Lower lobe of right lung (tissue), 2 donors: Measurements from ENCODE around the gene AATK. TPM values are rescaled to one million over a fixed set of nuclear protein-coding genes. Genes with fewer than 3 reads are reported as not detected.

ENCODE experiments used
- ATAC-seq, 2 donors: fragments of 200-7000 bp; cut with Tn5 transposase; one replicate each; pipeline ENCODE4 v1.9.1; 2020 to 2022; ENCODE audit warnings: mild to moderate bottlenecking in 2 of 2, moderate library complexity in 2 of 2
- DNase-seq: peaks from one replicate; pipeline ENCODE4 v3.0.0-alpha.2; 2020
- H3K27ac ChIP-seq: fragments of 200-600 bp; one replicate; pipeline ENCODE4 v1.8.0; 2022
- H3K27me3 ChIP-seq: fragments of 200-600 bp; one replicate; pipeline ENCODE4 v1.8.0; 2022; ENCODE audit warnings: low read depth
- H3K36me3 ChIP-seq: fragments of 200-600 bp; one replicate; pipeline ENCODE4 v1.8.0; 2022; ENCODE audit warnings: mild to moderate bottlenecking
- H3K4me1 ChIP-seq: fragments of 200-600 bp; one replicate; pipeline ENCODE4 v1.8.0; 2022
- H3K4me3 ChIP-seq: fragments of 200-600 bp; one replicate; pipeline ENCODE4 v1.8.0; 2022; ENCODE audit warnings: mild to moderate bottlenecking
- H3K9me3 ChIP-seq: fragments of 200-600 bp; one replicate; pipeline ENCODE4 v1.8.0; 2022
- intact Hi-C: fragments of 100-400 bp; cut with DNase I; formaldehyde crosslinking; loops from one replicate; pipeline ENCODE4 v1.11.0; 2022
- total RNA-seq: library from RNA; stranded (reverse); fragmentation: NEBNext Ultra II Directional; extraction: Animal tissue kit (Norgen Biotek cat#: 25700); gene quantifications from one replicate; pipeline ENCODE4 v1.2.1, GENCODE V29; 2021
- TF ChIP-seq, protein P1 (sequence below): fragments of 200-600 bp; IDR thresholded peaks from one replicate; pipeline ENCODE4 v1.8.0; 2022; ENCODE audit warnings: antibody characterized with exemption, mild to moderate bottlenecking
- donor health status: DM: no; HTN: yes; CAD: no; lungs with severe emphysema.

Gene AATK
- total RNA-seq, 1 donor from 2014 or later = 64.0 TPM

DNA sequence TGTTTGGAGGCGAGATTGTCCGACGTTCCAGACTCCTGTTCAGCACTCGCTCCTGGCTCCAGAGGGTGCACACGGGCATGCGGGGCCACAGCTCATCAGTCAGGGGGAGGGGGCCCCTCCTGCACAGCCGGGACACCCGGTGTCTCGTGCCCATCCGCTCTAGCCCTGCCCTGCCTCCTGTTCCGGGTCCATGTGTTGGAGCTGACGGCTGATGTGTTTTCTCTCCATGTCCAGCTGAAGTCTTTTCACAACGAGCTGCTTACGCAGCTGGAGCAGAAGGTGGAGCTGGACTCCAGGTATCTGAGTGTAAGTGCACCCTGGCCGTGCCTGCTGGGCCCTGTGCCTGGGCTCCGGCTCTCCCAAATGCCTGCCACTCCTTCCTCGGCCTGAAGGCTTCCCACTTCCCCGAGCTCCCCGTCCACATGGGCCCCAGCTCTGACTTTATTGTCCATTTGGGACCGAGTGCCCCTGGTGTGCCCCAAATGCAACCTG, 80.6 kb downstream of the AATK start:
- no peak for ATAC-seq
- H3K9me3 ChIP-seq = no peaks in the 10 kb centered on the region
- H3K36me3 ChIP-seq = peaks cover 42% of the 10 kb centered on the region
- DNase-seq = no peak
- H3K27me3 ChIP-seq = no peaks in the 10 kb centered on the region
- H3K4me3 ChIP-seq = no peak overlapping the region
- peaks cover 65% of the 10 kb centered on the region for H3K4me1 ChIP-seq
- intact Hi-C loops = no loop called here
- H3K27ac ChIP-seq = peak overlapping the region; percentile 87
- TF ChIP-seq, protein P1, sequence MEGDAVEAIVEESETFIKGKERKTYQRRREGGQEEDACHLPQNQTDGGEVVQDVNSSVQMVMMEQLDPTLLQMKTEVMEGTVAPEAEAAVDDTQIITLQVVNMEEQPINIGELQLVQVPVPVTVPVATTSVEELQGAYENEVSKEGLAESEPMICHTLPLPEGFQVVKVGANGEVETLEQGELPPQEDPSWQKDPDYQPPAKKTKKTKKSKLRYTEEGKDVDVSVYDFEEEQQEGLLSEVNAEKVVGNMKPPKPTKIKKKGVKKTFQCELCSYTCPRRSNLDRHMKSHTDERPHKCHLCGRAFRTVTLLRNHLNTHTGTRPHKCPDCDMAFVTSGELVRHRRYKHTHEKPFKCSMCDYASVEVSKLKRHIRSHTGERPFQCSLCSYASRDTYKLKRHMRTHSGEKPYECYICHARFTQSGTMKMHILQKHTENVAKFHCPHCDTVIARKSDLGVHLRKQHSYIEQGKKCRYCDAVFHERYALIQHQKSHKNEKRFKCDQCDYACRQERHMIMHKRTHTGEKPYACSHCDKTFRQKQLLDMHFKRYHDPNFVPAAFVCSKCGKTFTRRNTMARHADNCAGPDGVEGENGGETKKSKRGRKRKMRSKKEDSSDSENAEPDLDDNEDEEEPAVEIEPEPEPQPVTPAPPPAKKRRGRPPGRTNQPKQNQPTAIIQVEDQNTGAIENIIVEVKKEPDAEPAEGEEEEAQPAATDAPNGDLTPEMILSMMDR = no peak

DNA sequence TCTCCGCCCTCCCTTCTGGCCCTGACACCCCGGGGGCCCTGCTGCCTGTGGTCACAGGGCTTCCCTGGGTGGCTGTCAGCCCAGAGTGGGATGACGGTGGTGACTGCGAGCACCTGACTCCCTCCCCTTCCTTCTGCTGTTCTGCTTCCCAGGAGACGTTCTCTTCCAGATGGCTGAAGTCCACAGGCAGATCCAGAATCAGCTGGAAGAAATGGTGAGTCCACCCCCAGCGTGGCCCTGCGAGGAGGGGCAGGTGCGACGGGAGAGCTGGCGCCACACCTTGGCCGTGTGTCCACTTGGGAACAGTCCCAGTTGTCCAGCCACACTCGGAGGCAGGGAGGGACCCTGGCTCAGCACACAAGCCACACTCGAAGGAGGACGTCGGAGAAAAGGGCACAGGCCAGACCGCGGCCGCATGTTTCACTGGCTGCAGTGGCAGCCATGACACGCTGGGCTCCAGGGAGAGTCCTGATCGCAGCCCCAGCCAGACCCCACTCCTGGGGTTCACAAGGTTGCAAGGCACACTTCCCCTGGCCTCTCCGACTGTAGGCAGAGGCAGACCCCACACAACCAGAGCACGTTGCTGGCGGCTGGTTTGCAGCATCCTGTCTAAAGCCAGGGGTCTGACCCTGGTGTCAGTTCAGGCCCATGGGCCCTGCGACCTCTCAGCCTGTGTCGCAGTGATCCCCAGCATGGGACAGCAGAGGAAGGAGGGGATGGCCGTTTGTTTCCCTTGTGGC, 81.2 kb downstream of the AATK start:
- Histone ChIP-seq H3K4me1 (peaks cover 59% of the 10 kb centered on the region), H3K4me3 (no peak overlapping the region), H3K9me3 (no peaks in the 10 kb centered on the region), H3K27ac (peak overlapping the region; percentile 87), H3K27me3 (no peaks in the 10 kb centered on the region), H3K36me3 (peaks cover 48% of the 10 kb centered on the region)
- TF ChIP-seq, protein P1 = no peak
- ATAC-seq = peak; percentile 16 to 18
- peak; percentile 77 for DNase-seq
- intact Hi-C loops = no loop called here

DNA sequence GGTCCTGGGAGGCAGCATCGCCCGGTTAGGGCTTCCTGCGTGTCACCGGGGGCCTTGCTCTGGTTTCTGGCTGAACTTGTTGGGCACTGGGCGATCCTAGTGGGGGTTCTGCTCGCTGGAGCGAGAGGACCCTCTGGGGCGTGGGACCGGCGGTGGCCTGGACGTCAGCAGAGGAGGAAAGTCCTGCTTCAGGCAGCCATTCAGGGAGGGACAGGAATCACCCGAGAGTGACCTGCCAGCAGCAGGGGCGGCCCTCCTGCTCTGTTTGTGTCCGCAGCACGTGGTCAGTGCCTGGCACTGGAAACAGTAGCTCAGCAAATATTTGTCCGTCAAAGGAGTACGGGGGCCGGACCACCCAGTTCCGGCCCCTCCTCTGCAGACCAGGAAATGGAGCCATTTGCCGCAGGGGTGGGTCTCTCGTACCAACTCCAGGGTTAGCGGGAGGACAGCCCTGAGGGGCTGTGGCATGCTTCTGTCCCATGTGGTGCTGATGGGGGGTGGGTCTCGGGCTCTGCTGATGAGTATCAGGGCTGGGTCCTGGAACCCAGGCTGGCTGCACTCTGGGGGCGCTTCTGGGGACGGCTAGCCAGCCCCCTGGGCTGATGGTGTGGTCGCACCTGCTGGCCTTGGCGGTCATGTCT, 82.8 kb downstream of the AATK start:
- no peaks in the 10 kb centered on the region for H3K27me3 ChIP-seq
- H3K4me1 ChIP-seq = peaks cover 55% of the 10 kb centered on the region
- peak overlapping the region; percentile 11 for H3K4me3 ChIP-seq
- peak; percentile 80 to 83 for ATAC-seq
- no peaks in the 10 kb centered on the region for H3K9me3 ChIP-seq
- intact Hi-C loops = no loop called here
- H3K27ac ChIP-seq = peak overlapping the region; percentile 87
- peaks cover 45% of the 10 kb centered on the region for H3K36me3 ChIP-seq
- DNase-seq = peak; percentile 87
- TF ChIP-seq, protein P1 = no peak

DNA sequence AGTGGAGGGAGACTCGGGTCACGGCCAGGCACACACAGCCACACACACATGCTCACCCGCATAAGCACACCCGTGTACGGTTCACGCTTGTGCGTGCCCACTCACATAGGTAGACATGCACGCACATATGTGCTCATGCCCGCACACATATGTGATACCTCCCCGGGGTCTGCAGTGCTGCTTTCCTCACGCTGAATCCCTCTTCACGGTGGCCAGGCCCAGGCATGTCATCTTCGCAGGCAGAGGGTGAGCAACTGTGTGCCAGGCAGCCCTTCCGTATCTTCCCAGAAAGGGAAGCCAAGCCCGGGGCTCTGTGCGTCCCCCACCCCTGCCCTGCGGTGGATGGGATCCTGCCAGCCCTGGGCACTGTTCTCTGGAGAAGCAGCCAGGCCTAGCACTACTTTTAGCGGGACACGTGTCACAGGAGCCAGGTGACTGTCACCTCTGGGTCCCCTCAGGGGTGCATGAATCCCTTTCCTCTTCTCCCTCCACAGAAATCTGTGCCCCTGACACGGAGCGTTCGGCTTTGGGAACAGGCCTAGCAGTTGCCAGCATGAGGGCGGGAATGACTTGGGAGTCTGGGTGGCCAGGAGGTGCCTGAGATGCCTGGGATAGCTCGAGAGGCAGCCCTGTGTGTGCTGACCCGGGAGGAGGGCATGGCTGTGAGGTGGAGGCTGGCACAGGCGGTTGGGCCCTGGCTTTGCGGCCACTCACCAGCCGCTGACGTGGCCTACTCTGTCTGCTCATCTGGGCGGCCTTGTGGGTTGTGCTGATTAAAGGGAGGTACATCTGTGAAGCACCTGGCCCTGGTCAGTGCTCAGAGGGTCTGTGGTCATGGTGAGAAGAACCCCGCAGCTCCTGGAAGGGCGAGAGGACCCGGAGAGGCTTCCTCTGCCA, 83.6 kb downstream of the AATK start:
- TF ChIP-seq, protein P1 = no peak
- no peak overlapping the region for H3K4me3 ChIP-seq
- H3K9me3 ChIP-seq = no peaks in the 10 kb centered on the region
- H3K27ac ChIP-seq = peak overlapping the region; percentile 87
- intact Hi-C loops = no loop called here
- DNase-seq (peak; percentile 80), ATAC-seq (peak; percentile 71 to 83)
- peaks cover 36% of the 10 kb centered on the region for H3K36me3 ChIP-seq
- H3K4me1 ChIP-seq = peaks cover 53% of the 10 kb centered on the region
- H3K27me3 ChIP-seq = no peaks in the 10 kb centered on the region
